Tibial nerve (tissue), 4 donors: ENCODE results near the gene GUF1. TPM values are rescaled to one million over a fixed set of nuclear protein-coding genes. Genes with fewer than 3 reads are reported as not detected.

ENCODE experiments used
- DNase-seq, 2 donors: peaks; one replicate each; pipeline ENCODE4 v3.0.0-alpha.2; 2019; ENCODE audit warnings: low spot score in 2 of 2
- H3K27ac ChIP-seq, 4 donors: fragments of 200-600 bp; sonication (generic) in 3 of 4; one replicate each; pipeline ENCODE4 v1.5.1; 2017 to 2019; ENCODE audit warnings: mild to moderate bottlenecking in 1 of 4
- H3K27me3 ChIP-seq, 2 donors: fragments of 200-600 bp; sonication (generic) in 1 of 2; one replicate each; pipeline versions ENCODE4 v1.5.1 to v1.6.0; 2017 to 2019
- H3K36me3 ChIP-seq, 3 donors: fragments of 200-600 bp; sonication (generic); one replicate each; pipeline ENCODE4 v1.5.1; 2018 to 2019
- H3K4me1 ChIP-seq, 4 donors: fragments of 200-600 bp; sonication (generic) in 3 of 4; one replicate each; pipeline ENCODE4 v1.5.1; 2017 to 2019
- H3K4me3 ChIP-seq, 4 donors: fragments of 200-600 bp; sonication (generic) in 3 of 4; one replicate each; pipeline ENCODE4 v1.5.1; 2017 to 2019; ENCODE audit warnings: mild to moderate bottlenecking in 1 of 4, moderate library complexity in 1 of 4
- H3K9me3 ChIP-seq, 4 donors: fragments of 200-600 bp; sonication (generic) in 3 of 4; one replicate each; pipeline ENCODE4 v1.5.1; 2017 to 2019
- CTCF ChIP-seq, 5 experiments: fragments of 200-600 bp in 3 of 5; fragments of 450-650 bp in 2 of 5; sonication (generic) in 3 of 5; IDR thresholded peaks; one replicate each; pipeline ENCODE4 v1.5.1; 2016 to 2019; ENCODE audit warnings: antibody characterized with exemption in 5 of 5, mild to moderate bottlenecking in 3 of 5, moderate library complexity in 2 of 5
- EP300 ChIP-seq, 2 donors: sonication (generic); formaldehyde crosslinking; IDR thresholded peaks; one replicate each; pipeline ENCODE4 v1.6.1; 2017; ENCODE audit warnings: antibody characterized with exemption in 2 of 2, mild to moderate bottlenecking in 1 of 2
- POLR2A ChIP-seq, 2 donors: fragments of 450-650 bp; IDR thresholded peaks; one replicate each; pipeline ENCODE4 v1.6.1; 2017; ENCODE audit warnings: antibody characterized with exemption in 2 of 2, mild to moderate bottlenecking in 2 of 2, moderate library complexity in 2 of 2
- WGBS, 2 donors: methylation state at CpG; one replicate each; pipeline ENCODE4 v1.1.5; 2018; 5-methylcytosine and 5-hydroxymethylcytosine counted together
- total RNA-seq, 4 donors: library from RNA; depleted of rRNA; stranded (reverse); fragments of >200 nt; gene quantifications; one replicate each; pipeline ENCODE4 v1.1.0, GENCODE V29; 2016

Gene GUF1
- total RNA-seq, 4 donors from 2014 or later = 15.3 to 21.9 (median 18.7) TPM

GRCh38 chr4:44671636-44672035 is 6.6 kb upstream of the GUF1 start:
- Histone ChIP-seq H3K36me3 (no peaks in the 10 kb centered on the region), H3K27me3 (no peaks in the 10 kb centered on the region), H3K4me3 (no peak overlapping the region), H3K4me1 (no peaks in the 10 kb centered on the region), H3K9me3 (no peaks in the 10 kb centered on the region), H3K27ac (no peak overlapping the region)
- TF ChIP-seq POLR2A (IDR thresholded peaks at IDR 0.05) (no peak), CTCF (IDR thresholded peaks at IDR 0.05) (no peak), EP300 (IDR thresholded peaks at IDR 0.05) (no peak)
- WGBS, 2 donors = 85 to 88% methylated on average over 3 of the region's 3 CpGs
- DNase-seq = no peak

- Histone ChIP-seq H3K4me3 (no peak overlapping the region), H3K4me1 (peaks cover 0 to 13% (median 5%) of the 10 kb centered on the region in 4 donors), H3K36me3 (no peaks in the 10 kb centered on the region), H3K27me3 (no peaks in the 10 kb centered on the region), H3K27ac (no peak overlapping the region), H3K9me3 (no peaks in the 10 kb centered on the region)
- WGBS, 2 donors = 72 to 81% methylated on average over 1 of the region's 1 CpG
- TF ChIP-seq POLR2A (IDR thresholded peaks at IDR 0.05) (no peak), CTCF (IDR thresholded peaks at IDR 0.05) (no peak), EP300 (IDR thresholded peaks at IDR 0.05) (no peak)
- no peak for DNase-seq
Observed at GRCh38 chr4:44674471-44674870, 3.7 kb upstream of the GUF1 start.

- 71 to 73% methylated on average over 5 of the region's 5 CpGs for WGBS, 2 donors
- no peaks in the 10 kb centered on the region for H3K27me3 ChIP-seq
- H3K36me3 ChIP-seq = no peaks in the 10 kb centered on the region
- H3K4me3 ChIP-seq = no peak overlapping the region
- H3K9me3 ChIP-seq = no peaks in the 10 kb centered on the region
- peaks cover 0 to 22% (median 13%) of the 10 kb centered on the region in 4 donors for H3K4me1 ChIP-seq
- no peak for TF ChIP-seq CTCF (IDR thresholded peaks at IDR 0.05)
- TF ChIP-seq POLR2A (IDR thresholded peaks at IDR 0.05) = no peak
- TF ChIP-seq EP300 (IDR thresholded peaks at IDR 0.05) = no peak
- H3K27ac ChIP-seq = no peak overlapping the region
- DNase-seq = no peak
Observed at GRCh38 chr4:44675366-44675765, 2.9 kb upstream of the GUF1 start.

GRCh38 chr4:44679060-44679459 is 840 bp downstream of the GUF1 start:
- peaks cover 0 to 34% (median 17%) of the 10 kb centered on the region in 4 donors for H3K4me1 ChIP-seq
- 7% methylated on average over 3 of the region's 3 CpGs for WGBS, 2 donors
- no peak for TF ChIP-seq CTCF (IDR thresholded peaks at IDR 0.05)
- TF ChIP-seq POLR2A (IDR thresholded peaks at IDR 0.05) = no peak
- no peak for TF ChIP-seq EP300 (IDR thresholded peaks at IDR 0.05)
- no peaks in the 10 kb centered on the region for H3K9me3 ChIP-seq
- peaks cover 0 to 14% (median 3%) of the 10 kb centered on the region in 3 donors for H3K36me3 ChIP-seq
- no peak for DNase-seq
- H3K4me3 ChIP-seq = peak overlapping the region; percentile 55 to 87 (median 80)
- no peaks in the 10 kb centered on the region for H3K27me3 ChIP-seq
- H3K27ac ChIP-seq = peak overlapping the region in 3 of 4 donors; percentile 88 to 95 (median 95)

- Histone ChIP-seq H3K27me3 (no peaks in the 10 kb centered on the region), H3K4me3 (no peak overlapping the region), H3K9me3 (no peaks in the 10 kb centered on the region), H3K4me1 (peaks cover 0 to 19% (median 11%) of the 10 kb centered on the region in 4 donors), H3K36me3 (peaks cover 0 to 65% (median 14%) of the 10 kb centered on the region in 3 donors), H3K27ac (no peak overlapping the region)
- WGBS, 2 donors = 86 to 93% methylated on average over 1 of the region's 1 CpG
- DNase-seq = no peak
- TF ChIP-seq EP300 (IDR thresholded peaks at IDR 0.05) = no peak
- TF ChIP-seq POLR2A (IDR thresholded peaks at IDR 0.05) = no peak
- no peak for TF ChIP-seq CTCF (IDR thresholded peaks at IDR 0.05)
Observed at GRCh38 chr4:44684648-44685047, 6.4 kb downstream of the GUF1 start.
